ENCODE data around the gene FBP2. TPM values are rescaled to one million over a fixed set of nuclear protein-coding genes. Genes with fewer than 3 reads are reported as not detected.

Gene FBP2
- polyA plus RNA-seq, 4 donors, result 0.08 to 0.11 TPM; not detected in 2

DNA sequence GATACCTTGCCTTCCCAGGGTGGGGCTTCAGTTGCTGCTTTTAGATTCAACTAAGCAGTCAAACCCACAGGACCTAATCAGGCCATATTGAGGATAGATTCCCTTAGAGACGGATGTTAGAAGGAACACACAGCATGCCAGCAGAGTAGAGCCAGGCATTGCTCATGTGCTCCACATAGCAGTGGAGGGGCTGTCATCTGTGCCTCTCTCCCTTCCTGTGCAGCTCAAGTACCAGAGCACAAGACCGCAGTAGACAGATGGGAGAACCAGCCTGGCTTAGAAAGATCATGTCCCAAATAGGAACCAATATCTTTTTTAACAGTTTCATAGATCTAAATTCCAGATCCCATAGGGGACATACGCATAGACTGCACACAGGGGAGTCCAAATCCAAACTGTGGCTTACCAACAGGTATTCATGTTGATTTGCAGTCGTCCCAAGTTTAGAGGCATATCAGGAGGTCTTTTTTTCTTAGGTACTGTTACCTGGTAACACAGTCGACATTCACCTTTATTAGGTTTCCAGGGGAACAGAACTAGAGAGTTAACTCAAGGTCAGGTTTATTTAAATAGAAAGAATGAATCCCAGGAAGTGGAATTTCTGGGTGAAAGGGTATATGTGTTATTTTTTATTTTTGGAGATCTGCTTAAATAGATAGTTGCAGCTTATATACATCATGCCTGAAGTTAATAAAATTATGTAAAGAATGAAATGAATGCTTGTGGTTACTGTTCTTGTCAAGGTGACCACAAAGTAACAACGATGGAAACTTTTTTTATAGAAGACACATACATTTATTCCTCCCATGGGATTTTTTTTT is 82.3 kb downstream of the FBP2 start:
- DNase-seq (ENCODE audit: low read depth in 4 of 4, low spot score in 2 of 4), result no peak

Other genes with a start within 250 kb of the FBP2 start
- gene PCAT7, start 38.7 kb downstream of the FBP2 start, polyA plus RNA-seq (ENCODE audit: insufficient read length in 4 of 4), result under 1 TPM; 0.42 to 0.74 (median 0.47) TPM
- 10 to 100 TPM; 45.4 to 66.0 (median 54.4) TPM for gene FBP1, start 45.7 kb upstream of the FBP2 start, polyA plus RNA-seq (ENCODE audit: insufficient read length in 4 of 4)
- gene AOPEP, start 132.9 kb upstream of the FBP2 start, polyA plus RNA-seq (ENCODE audit: insufficient read length in 4 of 4), result 10 to 100 TPM; 50.1 to 59.7 (median 54.1) TPM

All from left renal cortex interstitium (tissue), 4 donors.